Spleen (tissue), 3 donors: ENCODE results near the gene PTPRN.

Source experiments
- POLR2A ChIP-seq, 3 donors: fragments of 450-650 bp; IDR thresholded peaks; one replicate each; pipeline ENCODE4 v1.5.1; 2017; ENCODE audit warnings: antibody characterized with exemption in 3 of 3, mild to moderate bottlenecking in 1 of 3
- POLR2AphosphoS5 ChIP-seq, 3 donors: sonication (generic); formaldehyde crosslinking; IDR thresholded peaks; one replicate each; pipeline ENCODE4 v1.5.1; 2017; ENCODE audit warnings: antibody characterized with exemption in 3 of 3

GRCh38 chr2:219261024-219261855, 48.0 kb downstream of the PTPRN start:
- no peak for TF ChIP-seq POLR2A (IDR thresholded peaks at IDR 0.05)
- TF ChIP-seq POLR2AphosphoS5 (IDR thresholded peaks at IDR 0.05), result no peak
